Epithelial cell of proximal tubule (primary cell): ENCODE results near the gene C3. TPM values are rescaled to one million over a fixed set of nuclear protein-coding genes. Genes with fewer than 3 reads are reported as not detected.

Experiments used
- total RNA-seq: library from RNA; depleted of rRNA; stranded (reverse); fragments of >200 nt; gene quantifications from 2 replicates; pipeline ENCODE4 v1.2.3, GENCODE V29; 2015

Gene C3
- total RNA-seq, 1 donor from 2014 or later = 10.0 TPM

Other genes with a start within 250 kb of the C3 start
- 0.94 and 4.4 TPM in 2 replicates for gene DENND1C, start 238.9 kb downstream of the C3 start, total RNA-seq
- gene TUBB4A, start 218.3 kb downstream of the C3 start, total RNA-seq = 0.72 and 3.1 TPM in 2 replicates
- 12.5 and 18.1 TPM in 2 replicates for gene TNFSF9, start 189.6 kb downstream of the C3 start, total RNA-seq
- 6.8 and 9.7 TPM in 2 replicates for gene CD70, start 129.5 kb downstream of the C3 start, total RNA-seq
- gene TNFSF14, start 50.5 kb downstream of the C3 start, total RNA-seq = not detected in 2 replicates
- gene GPR108, start 16.9 kb upstream of the C3 start, total RNA-seq = 29.3 and 58.2 TPM in 2 replicates
- 43.5 and 62.4 TPM in 2 replicates for gene TRIP10, start 19.0 kb upstream of the C3 start, total RNA-seq
- gene SH2D3A, start 46.8 kb upstream of the C3 start, total RNA-seq = 26.6 and 27.6 TPM in 2 replicates
- 1.3 and 1.4 TPM in 2 replicates for gene VAV1, start 52.1 kb upstream of the C3 start, total RNA-seq
- not detected in 2 replicates for gene ADGRE1, start 166.9 kb upstream of the C3 start, total RNA-seq